OCI-LY7 (cell line): ENCODE data around the gene FAR1. TPM values are rescaled to one million over a fixed set of nuclear protein-coding genes. Genes with fewer than 3 reads are reported as not detected.

Experiments used
- BruUV-seq: library from RNA; stranded (reverse); fragments of 400-500 nt; replicated peaks from 2 replicates; lab custom pipeline; 2021; lab: Mats Ljungman, UMichigan
- CTCF ChIA-PET: fragments of 300-600 bp; sonication (Branson Sonifier 250); formaldehyde crosslinking; loops from one replicate; lab custom pipeline; 2022; ENCODE audit warnings: antibody characterized with exemption; ENCODE audit not compliant: unreplicated experiment; lab: Charles Lee
- POLR2A ChIA-PET: fragments of 300-600 bp; sonication (Branson Sonifier 250); formaldehyde crosslinking; loops from one replicate; lab custom pipeline; 2022; ENCODE audit warnings: antibody characterized with exemption; lab: Charles Lee
- DNase-seq: peaks from one replicate; pipeline ENCODE4 v3.0.0-alpha.2; 2015; ENCODE audit warnings: low spot score
- H2AFZ ChIP-seq: fragments of 200-600 bp; sonication (generic), shearing (Covaris generic); 2 replicates; pipeline ENCODE4 v1.6.1; 2014; ENCODE audit warnings: mild to moderate bottlenecking, antibody characterized with exemption, low read length, moderate library complexity
- H3K27ac ChIP-seq: fragments of 200-600 bp; sonication (generic); 2 replicates; pipeline ENCODE4 v1.5.1; 2014; ENCODE audit warnings: mixed run types, low read depth, mild to moderate bottlenecking, moderate library complexity, low read length, inconsistent platforms; ENCODE audit not compliant: poor library complexity, severe bottlenecking
- H3K36me3 ChIP-seq: fragments of 200-600 bp; sonication (generic); 2 replicates; pipeline ENCODE4 v1.6.1; 2014; ENCODE audit warnings: mild to moderate bottlenecking, antibody characterized with exemption, low read length, moderate library complexity, mixed read lengths; ENCODE audit not compliant: insufficient read depth
- H3K4me1 ChIP-seq: fragments of 200-600 bp; sonication (generic); 2 replicates; pipeline ENCODE4 v1.5.1; 2014; ENCODE audit warnings: mild to moderate bottlenecking, low read length; ENCODE audit not compliant: insufficient read depth, poor library complexity, severe bottlenecking
- H3K4me2 ChIP-seq: fragments of 200-600 bp; sonication (generic); 2 replicates; pipeline ENCODE4 v1.6.1; 2014; ENCODE audit warnings: mild to moderate bottlenecking, low read length
- H3K4me3 ChIP-seq: fragments of 200-600 bp; sonication (generic); 2 replicates; pipeline ENCODE4 v1.5.1; 2014; ENCODE audit warnings: mild to moderate bottlenecking, low read depth, low read length; ENCODE audit not compliant: poor library complexity, severe bottlenecking
- H3K79me2 ChIP-seq: fragments of 200-600 bp; sonication (generic); 2 replicates; pipeline ENCODE4 v1.6.1; 2016; ENCODE audit warnings: low read depth, mild to moderate bottlenecking, low read length, moderate library complexity, mixed read lengths; ENCODE audit not compliant: insufficient read depth
- H3K9me2 ChIP-seq: fragments of 200-600 bp; sonication (generic); 2 replicates; pipeline ENCODE4 v1.6.1; 2016; ENCODE audit warnings: mild to moderate bottlenecking, low read length, mixed read lengths; ENCODE audit not compliant: insufficient read depth
- H3K9me3 ChIP-seq: fragments of 200-600 bp; sonication (generic); 2 replicates; pipeline ENCODE4 v1.6.1; 2014; ENCODE audit warnings: mild to moderate bottlenecking, mixed run types, low read length, mixed read lengths
- H4K20me1 ChIP-seq: fragments of 200-600 bp; sonication (generic); 2 replicates; pipeline ENCODE4 v1.6.1; 2014; ENCODE audit warnings: mild to moderate bottlenecking, antibody characterized with exemption, low read length, moderate library complexity, mixed read lengths; ENCODE audit not compliant: insufficient read depth
- EZH2phosphoT487 ChIP-seq: fragments of 200-600 bp; sonication (generic); IDR thresholded peaks from 2 replicates; pipeline ENCODE4 v1.6.1; 2018; ENCODE audit warnings: low read depth, borderline replicate concordance, mild to moderate bottlenecking, mixed run types, antibody characterized with exemption, low read length, moderate library complexity, mixed read lengths
- intact Hi-C: fragments of 100-400 bp; cut with micrococcal nuclease; formaldehyde crosslinking; loops from one replicate; pipeline ENCODE4 v1.10.0; 2022; ENCODE audit not compliant: unreplicated experiment
- total RNA-seq, 2 experiments: library from RNA; depleted of rRNA in 1 of 2; stranded (reverse); fragments of >200 nt in 1 of 2; shearing (Covaris generic) in 1 of 2; gene quantifications; 2 replicates each; pipeline ENCODE4 v1.2.3, GENCODE V29; 2014 to 2022
- TF ChIP-seq, protein P1 (sequence below): fragments of 200-600 bp; sonication (generic); conservative IDR thresholded peaks from 2 replicates; pipeline ENCODE4 v1.5.1; 2014; ENCODE audit warnings: mild to moderate bottlenecking, antibody characterized with exemption, low read length, moderate library complexity, mixed read lengths

The FAR1 gene
- total RNA-seq, 2 experiments from 2014 or later: 52.1 to 87.7 TPM

DNA sequence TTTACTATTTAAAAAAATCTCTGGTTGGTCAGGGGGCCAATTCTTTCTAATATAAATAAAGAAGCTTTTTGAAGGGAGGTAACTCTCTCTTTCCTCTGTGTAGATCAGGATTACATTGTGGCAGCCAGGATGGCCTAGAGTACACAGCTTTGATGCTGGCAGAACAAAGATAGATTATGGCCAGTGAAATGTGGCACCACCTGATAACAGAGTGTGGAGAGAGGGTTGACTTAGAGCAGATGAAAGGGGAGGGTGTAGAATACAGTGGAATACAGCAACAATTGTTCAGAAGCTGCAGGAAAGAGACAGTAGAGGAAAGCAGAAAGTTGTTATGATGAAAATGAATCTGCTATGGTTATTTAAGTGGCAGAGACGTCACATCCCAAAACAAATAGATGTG lies 99.0 kb downstream of the FAR1 start:
- ChIA-PET POLR2A (interaction anchor here (0.6 kb wide), 1 partner anchor 314 kb away, joined by 3 read pairs; no protein-coding TSS in a partner anchor), CTCF (no interaction called here)
- intact Hi-C loops: no loop called here
- no TSS peak for BruUV-seq
- H3K4me3 ChIP-seq: no peak overlapping the region
- no peaks in the 10 kb centered on the region for H3K36me3 ChIP-seq
- no peak overlapping the region for H3K4me2 ChIP-seq
- H3K4me1 ChIP-seq: peaks cover 5% of the 10 kb centered on the region
- H3K27ac ChIP-seq: no peak overlapping the region
- H3K9me3 ChIP-seq: no peaks in the 10 kb centered on the region
- no peak for TF ChIP-seq EZH2phosphoT487
- TF ChIP-seq, protein P1, sequence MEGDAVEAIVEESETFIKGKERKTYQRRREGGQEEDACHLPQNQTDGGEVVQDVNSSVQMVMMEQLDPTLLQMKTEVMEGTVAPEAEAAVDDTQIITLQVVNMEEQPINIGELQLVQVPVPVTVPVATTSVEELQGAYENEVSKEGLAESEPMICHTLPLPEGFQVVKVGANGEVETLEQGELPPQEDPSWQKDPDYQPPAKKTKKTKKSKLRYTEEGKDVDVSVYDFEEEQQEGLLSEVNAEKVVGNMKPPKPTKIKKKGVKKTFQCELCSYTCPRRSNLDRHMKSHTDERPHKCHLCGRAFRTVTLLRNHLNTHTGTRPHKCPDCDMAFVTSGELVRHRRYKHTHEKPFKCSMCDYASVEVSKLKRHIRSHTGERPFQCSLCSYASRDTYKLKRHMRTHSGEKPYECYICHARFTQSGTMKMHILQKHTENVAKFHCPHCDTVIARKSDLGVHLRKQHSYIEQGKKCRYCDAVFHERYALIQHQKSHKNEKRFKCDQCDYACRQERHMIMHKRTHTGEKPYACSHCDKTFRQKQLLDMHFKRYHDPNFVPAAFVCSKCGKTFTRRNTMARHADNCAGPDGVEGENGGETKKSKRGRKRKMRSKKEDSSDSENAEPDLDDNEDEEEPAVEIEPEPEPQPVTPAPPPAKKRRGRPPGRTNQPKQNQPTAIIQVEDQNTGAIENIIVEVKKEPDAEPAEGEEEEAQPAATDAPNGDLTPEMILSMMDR: no peak
- no peak for DNase-seq
- no peaks in the 10 kb centered on the region for H3K79me2 ChIP-seq
- no peak overlapping the region for H2AFZ ChIP-seq
- H3K9me2 ChIP-seq: no peaks in the 10 kb centered on the region
- H4K20me1 ChIP-seq: no peaks in the 10 kb centered on the region

DNA sequence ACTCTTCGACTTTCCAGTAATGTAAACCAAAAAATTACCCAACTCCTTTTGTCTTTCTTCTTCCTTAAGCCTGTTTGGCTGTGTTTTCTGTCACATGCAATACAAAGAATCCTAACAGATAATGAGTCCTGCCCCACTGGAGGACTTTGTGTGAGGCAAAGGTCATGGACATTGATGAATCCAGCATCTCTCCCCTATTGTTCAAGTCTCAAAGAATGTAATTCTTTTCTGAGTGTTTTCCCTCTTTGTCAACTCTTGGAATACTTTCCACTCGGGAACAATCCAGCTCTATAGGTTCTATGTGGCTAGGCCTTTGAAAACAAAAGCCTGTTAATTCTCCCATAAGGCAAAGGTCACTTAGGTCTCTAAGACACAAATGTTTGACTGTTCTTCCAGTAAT lies 100.7 kb downstream of the FAR1 start:
- H2AFZ ChIP-seq: no peak overlapping the region
- no peaks in the 10 kb centered on the region for H3K9me3 ChIP-seq
- ChIA-PET CTCF (no interaction called here), POLR2A (interaction anchor here (1.1 to 1.4 kb wide), 2 partner anchors 66 to 380 kb away, joined by 3 read pairs; no protein-coding TSS in a partner anchor)
- TF ChIP-seq, protein P1: no peak
- TF ChIP-seq EZH2phosphoT487: no peak
- no peak overlapping the region for H3K27ac ChIP-seq
- BruUV-seq: no TSS peak
- H3K36me3 ChIP-seq: no peaks in the 10 kb centered on the region
- no peaks in the 10 kb centered on the region for H4K20me1 ChIP-seq
- DNase-seq: no peak
- H3K4me3 ChIP-seq: no peak overlapping the region
- H3K4me2 ChIP-seq: no peak overlapping the region
- H3K4me1 ChIP-seq: peaks cover 15% of the 10 kb centered on the region
- H3K9me2 ChIP-seq: no peaks in the 10 kb centered on the region
- no peaks in the 10 kb centered on the region for H3K79me2 ChIP-seq
- intact Hi-C loops: no loop called here

GRCh38 chr11:13771151-13771550 lies 102.7 kb downstream of the FAR1 start:
- peaks cover 19% of the 10 kb centered on the region for H3K4me1 ChIP-seq
- no peaks in the 10 kb centered on the region for H3K9me3 ChIP-seq
- H3K36me3 ChIP-seq: no peaks in the 10 kb centered on the region
- DNase-seq: no peak
- no TSS peak for BruUV-seq
- ChIA-PET POLR2A (no interaction called here), CTCF (no interaction called here)
- no peak overlapping the region for H2AFZ ChIP-seq
- no peak overlapping the region for H3K27ac ChIP-seq
- no peaks in the 10 kb centered on the region for H3K79me2 ChIP-seq
- H3K9me2 ChIP-seq: no peaks in the 10 kb centered on the region
- no peak overlapping the region for H3K4me2 ChIP-seq
- no peak overlapping the region for H3K4me3 ChIP-seq
- intact Hi-C loops: loop anchor here (5.0 kb wide), 1 partner anchor 1136 kb away; no protein-coding TSS in a partner anchor
- H4K20me1 ChIP-seq: no peaks in the 10 kb centered on the region
- TF ChIP-seq EZH2phosphoT487: no peak
- TF ChIP-seq, protein P1: no peak
